Smooth muscle cell (in vitro differentiated cells): ENCODE results near the gene CUL4A. TPM values are rescaled to one million over a fixed set of nuclear protein-coding genes. Genes with fewer than 3 reads are reported as not detected.
A peak's percentile ranks its signal among the peaks of the same experiment; 100 is the strongest.
"Not testable (repeated sequence)": the region's sequence is repeated elsewhere in the genome, so short reads cannot be mapped to it uniquely, and the experiment has no call there.

Source experiments
- DNase-seq: peaks from one replicate; lab custom pipeline; 2025; ENCODE audit not compliant: unreplicated experiment; lab: John Stamatoyannopoulos, UW
- H2AFZ ChIP-seq: fragments of 200-600 bp; sonication (generic); 2 replicates; pipeline ENCODE4 v1.6.0; 2016; ENCODE audit warnings: antibody characterized with exemption, low read depth, mild to moderate bottlenecking
- H3F3A ChIP-seq: fragments of 200-600 bp; sonication (generic); 2 replicates; pipeline ENCODE4 v1.6.0; 2017; ENCODE audit warnings: antibody characterized with exemption, low read depth
- H3K27ac ChIP-seq: fragments of 200-600 bp; sonication (generic); 2 replicates; pipeline ENCODE4 v1.5.1; 2016; ENCODE audit warnings: low read depth, mild to moderate bottlenecking
- H3K27me3 ChIP-seq: fragments of 200-600 bp; sonication (generic); 2 replicates; pipeline ENCODE4 v1.6.1; 2016; ENCODE audit warnings: low read depth, mild to moderate bottlenecking
- H3K36me3 ChIP-seq: fragments of 200-600 bp; sonication (generic); 2 replicates; pipeline ENCODE4 v1.5.1; 2016; ENCODE audit warnings: low read depth
- H3K4me1 ChIP-seq: fragments of 200-600 bp; sonication (generic); 2 replicates; pipeline ENCODE4 v1.5.1; 2016; ENCODE audit warnings: low read depth
- H3K4me2 ChIP-seq: fragments of 200-600 bp; sonication (generic); 2 replicates; pipeline ENCODE4 v1.6.0; 2016; ENCODE audit warnings: mild to moderate bottlenecking
- H3K4me3 ChIP-seq: fragments of 200-600 bp; sonication (generic); 2 replicates; pipeline ENCODE4 v1.5.1; 2016; ENCODE audit warnings: mild to moderate bottlenecking
- H3K79me2 ChIP-seq: fragments of 200-600 bp; sonication (generic); 2 replicates; pipeline ENCODE4 v1.6.0; 2016; ENCODE audit warnings: low read depth, mild to moderate bottlenecking
- H3K9ac ChIP-seq: fragments of 200-600 bp; sonication (generic); 2 replicates; pipeline ENCODE4 v1.6.0; 2016; ENCODE audit warnings: low read depth
- H3K9me3 ChIP-seq: fragments of 200-600 bp; sonication (generic); replicated peaks from 2 replicates; pipeline ENCODE4 v1.5.1; 2016; ENCODE audit warnings: low read depth
- H4K20me1 ChIP-seq: fragments of 200-600 bp; sonication (generic); 2 replicates; pipeline ENCODE4 v1.6.0; 2016; ENCODE audit warnings: low read depth
- WGBS: methylation state at CpG from one replicate; pipeline ENCODE4 v1.1.7; 2016; ENCODE audit warnings: low lambda C conversion rate; 5-methylcytosine and 5-hydroxymethylcytosine counted together
- polyA plus RNA-seq: library from polyadenylated mRNA; unstranded; fragments of >200 nt; fragmentation: Nextera tagmentation; extraction: Ambion mirVana; gene quantifications from 2 replicates; pipeline ENCODE4 v1.2.1, GENCODE V29; 2016
- total RNA-seq: library from RNA; depleted of rRNA; stranded (reverse); fragments of >200 nt; gene quantifications from 2 replicates; pipeline ENCODE4 v1.2.3, GENCODE V29; 2014
- TF ChIP-seq, protein P1 (sequence below): fragments of 200-600 bp; sonication (generic); IDR thresholded peaks from 2 replicates; pipeline ENCODE4 v1.5.1; 2017; ENCODE audit warnings: borderline replicate concordance, mild to moderate bottlenecking, antibody characterized with exemption; ENCODE audit not compliant: insufficient read depth, poor library complexity, severe bottlenecking

CUL4A gene
- total RNA-seq (61.5 and 62.7 TPM in 2 replicates), polyA plus RNA-seq (40.3 and 42.3 TPM in 2 replicates)

DNA sequence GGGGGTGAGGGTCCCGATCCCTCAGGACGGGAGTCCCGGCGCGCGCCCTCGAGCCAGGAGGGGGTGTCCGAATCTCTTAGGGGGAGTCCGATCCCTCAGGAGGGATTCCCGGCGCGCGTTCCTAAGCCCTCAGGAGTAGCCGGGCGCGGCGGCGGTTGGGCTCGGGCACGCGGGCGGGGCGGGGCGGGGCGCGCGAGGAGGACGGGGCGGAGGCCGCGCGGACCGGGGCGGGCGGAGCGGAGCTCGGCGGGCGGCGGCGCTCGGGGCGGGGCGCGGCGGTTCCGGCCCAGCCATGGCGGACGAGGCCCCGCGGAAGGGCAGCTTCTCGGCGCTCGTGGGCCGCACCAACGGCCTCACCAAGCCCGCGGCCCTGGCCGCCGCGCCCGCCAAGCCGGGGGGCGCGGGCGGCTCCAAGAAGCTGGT, at the start of gene CUL4A:
Gene CUL4A, plus strand, starts transcription at position 278 of the 423 bp plus-strand sequence. Its CDS starts 15 bp downstream, at position 293.
- Histone ChIP-seq H3K4me2 (peak within 1 kb of the TSS; percentile 97), H3K27me3 (no peaks in the 10 kb centered on the region), H3K9me3 (no peaks in the 10 kb centered on the region), H4K20me1 (peaks cover 56% of the 10 kb centered on the region), H3K4me3 (peak within 1 kb of the TSS; percentile 84), H3K36me3 (no peaks in the 10 kb centered on the region), H2AFZ (peak within 1 kb of the TSS; percentile 85), H3K9ac (peak within 1 kb of the TSS; percentile 97), H3K27ac (peak within 1 kb of the TSS; percentile 96), H3F3A (peaks cover 10% of the 10 kb centered on the region), H3K4me1 (peaks cover 11% of the 10 kb centered on the region), H3K79me2 (peaks cover 81% of the 10 kb centered on the region)
- peak; percentile 71 for DNase-seq
- TF ChIP-seq, protein P1, sequence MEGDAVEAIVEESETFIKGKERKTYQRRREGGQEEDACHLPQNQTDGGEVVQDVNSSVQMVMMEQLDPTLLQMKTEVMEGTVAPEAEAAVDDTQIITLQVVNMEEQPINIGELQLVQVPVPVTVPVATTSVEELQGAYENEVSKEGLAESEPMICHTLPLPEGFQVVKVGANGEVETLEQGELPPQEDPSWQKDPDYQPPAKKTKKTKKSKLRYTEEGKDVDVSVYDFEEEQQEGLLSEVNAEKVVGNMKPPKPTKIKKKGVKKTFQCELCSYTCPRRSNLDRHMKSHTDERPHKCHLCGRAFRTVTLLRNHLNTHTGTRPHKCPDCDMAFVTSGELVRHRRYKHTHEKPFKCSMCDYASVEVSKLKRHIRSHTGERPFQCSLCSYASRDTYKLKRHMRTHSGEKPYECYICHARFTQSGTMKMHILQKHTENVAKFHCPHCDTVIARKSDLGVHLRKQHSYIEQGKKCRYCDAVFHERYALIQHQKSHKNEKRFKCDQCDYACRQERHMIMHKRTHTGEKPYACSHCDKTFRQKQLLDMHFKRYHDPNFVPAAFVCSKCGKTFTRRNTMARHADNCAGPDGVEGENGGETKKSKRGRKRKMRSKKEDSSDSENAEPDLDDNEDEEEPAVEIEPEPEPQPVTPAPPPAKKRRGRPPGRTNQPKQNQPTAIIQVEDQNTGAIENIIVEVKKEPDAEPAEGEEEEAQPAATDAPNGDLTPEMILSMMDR: no peak
- 1% methylated on average over 45 of the region's 66 CpGs for WGBS

DNA sequence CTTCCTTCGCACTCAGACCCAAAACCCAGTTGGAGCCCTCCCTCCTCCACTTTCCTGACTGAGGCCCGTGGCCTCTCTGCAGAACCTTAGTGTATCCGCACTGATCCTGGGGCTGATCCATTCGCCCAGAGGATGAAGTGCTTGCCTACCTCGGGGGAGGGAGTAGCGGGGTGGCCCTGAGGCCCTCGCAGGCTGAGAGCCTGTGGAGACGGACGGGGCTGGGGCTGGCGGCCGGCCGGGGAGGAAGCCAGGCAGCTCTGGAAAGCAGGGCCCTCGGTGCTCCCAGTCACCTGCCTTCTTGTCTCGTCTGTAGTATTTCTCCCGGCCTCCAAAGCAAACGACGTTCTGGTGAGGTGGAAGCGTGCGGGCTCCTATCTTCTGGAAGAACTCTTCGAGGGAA, 49.7 kb upstream of the CUL4A start:
- Histone ChIP-seq H3K9ac (no peak overlapping the region), H3K36me3 (no peaks in the 10 kb centered on the region), H4K20me1 (no peaks in the 10 kb centered on the region), H3K27ac (no peak overlapping the region), H2AFZ (no peak overlapping the region), H3K79me2 (no peaks in the 10 kb centered on the region), H3K9me3 (no peaks in the 10 kb centered on the region), H3F3A (no peaks in the 10 kb centered on the region), H3K4me3 (no peak overlapping the region), H3K4me2 (no peak overlapping the region), H3K4me1 (peaks cover 4% of the 10 kb centered on the region), H3K27me3 (peaks cover 8% of the 10 kb centered on the region)
- 89% methylated on average over 20 of the region's 20 CpGs for WGBS
- no peak for DNase-seq
- TF ChIP-seq, protein P1: no peak

DNA sequence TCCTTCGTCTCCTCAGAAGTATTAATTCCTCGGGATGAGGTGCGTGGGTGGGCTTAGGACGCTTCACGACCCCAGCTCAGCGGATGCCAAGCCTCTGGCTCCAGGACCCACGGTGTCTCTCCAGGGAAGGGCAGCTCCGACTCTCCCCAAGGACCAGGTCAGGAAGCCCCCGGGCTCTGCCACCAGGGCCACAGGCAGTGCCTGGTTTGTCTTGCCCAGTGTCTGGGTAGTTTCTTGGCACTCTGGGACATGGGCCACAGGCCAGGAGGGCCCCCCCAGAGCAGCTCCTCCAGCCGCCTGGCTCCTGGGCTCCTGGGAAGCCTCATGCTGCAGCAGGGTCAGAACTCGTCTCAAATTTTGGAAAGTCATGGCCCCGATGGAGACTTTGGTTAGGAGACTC, 48.4 kb upstream of the CUL4A start:
- H3K36me3 ChIP-seq: no peaks in the 10 kb centered on the region
- no peak overlapping the region for H3K9ac ChIP-seq
- H3K27me3 ChIP-seq: peaks cover 8% of the 10 kb centered on the region
- peaks cover 4% of the 10 kb centered on the region for H3K4me1 ChIP-seq
- WGBS: 78% methylated on average over 12 of the region's 12 CpGs
- no peaks in the 10 kb centered on the region for H3K9me3 ChIP-seq
- TF ChIP-seq, protein P1: no peak
- H3K4me3 ChIP-seq: no peak overlapping the region
- no peaks in the 10 kb centered on the region for H4K20me1 ChIP-seq
- H3F3A ChIP-seq: no peaks in the 10 kb centered on the region
- no peak overlapping the region for H3K4me2 ChIP-seq
- no peaks in the 10 kb centered on the region for H3K79me2 ChIP-seq
- no peak for DNase-seq
- H2AFZ ChIP-seq: no peak overlapping the region
- H3K27ac ChIP-seq: no peak overlapping the region

DNA sequence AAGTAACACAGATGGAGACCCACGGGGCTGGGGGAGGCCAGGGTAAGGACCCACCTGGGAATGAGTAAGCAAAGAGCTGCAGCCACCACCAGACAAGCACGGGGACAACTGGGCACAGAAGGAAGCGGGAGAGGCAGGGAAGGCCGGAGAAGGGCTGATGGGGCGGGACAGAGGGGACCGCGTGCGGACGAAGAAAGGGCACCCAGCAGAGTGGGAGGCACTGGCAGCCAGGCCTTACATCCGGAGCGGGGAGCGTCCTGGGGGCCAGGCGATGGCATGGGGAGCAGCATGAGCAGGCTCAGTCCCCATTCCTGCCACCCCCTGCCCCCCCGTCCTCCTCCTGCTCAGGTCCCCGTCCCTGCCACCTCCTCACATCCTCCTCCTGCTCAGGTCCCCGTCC, 48.0 kb upstream of the CUL4A start:
- no peaks in the 10 kb centered on the region for H3F3A ChIP-seq
- TF ChIP-seq, protein P1: no peak
- WGBS: 81% methylated on average over 12 of the region's 16 CpGs
- no peaks in the 10 kb centered on the region for H3K36me3 ChIP-seq
- no peak overlapping the region for H3K4me3 ChIP-seq
- peaks cover 8% of the 10 kb centered on the region for H3K27me3 ChIP-seq
- peaks cover 4% of the 10 kb centered on the region for H3K4me1 ChIP-seq
- no peaks in the 10 kb centered on the region for H3K9me3 ChIP-seq
- H3K4me2 ChIP-seq: no peak overlapping the region
- H4K20me1 ChIP-seq: no peaks in the 10 kb centered on the region
- H3K79me2 ChIP-seq: no peaks in the 10 kb centered on the region
- no peak for DNase-seq
- no peak overlapping the region for H3K9ac ChIP-seq
- H3K27ac ChIP-seq: no peak overlapping the region
- H2AFZ ChIP-seq: no peak overlapping the region

DNA sequence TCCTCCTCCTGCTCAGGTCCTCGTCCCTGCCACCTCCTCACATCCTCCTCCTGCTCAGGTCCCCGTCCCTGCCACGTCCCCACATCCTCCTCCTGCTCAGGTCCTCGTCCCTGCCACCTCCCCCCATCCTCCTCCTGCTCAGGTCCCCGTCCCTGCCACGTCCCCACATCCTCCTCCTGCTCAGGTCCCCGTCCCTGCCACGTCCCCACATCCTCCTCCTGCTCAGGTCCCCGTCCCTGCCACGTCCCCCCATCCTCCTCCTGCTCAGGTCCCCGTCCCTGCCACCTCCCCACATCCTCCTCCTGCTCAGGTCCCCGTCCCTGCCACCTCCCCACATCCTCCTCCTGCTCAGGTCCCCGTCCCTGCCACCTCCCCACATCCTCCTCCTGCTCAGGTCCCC, 47.4 kb upstream of the CUL4A start:
- H3K9ac ChIP-seq, H4K20me1 ChIP-seq, H3K4me3 ChIP-seq, H2AFZ ChIP-seq, H3K27ac ChIP-seq, H3K79me2 ChIP-seq, DNase-seq, H3K36me3 ChIP-seq, H3K4me1 ChIP-seq, H3F3A ChIP-seq, H3K27me3 ChIP-seq, H3K4me2 ChIP-seq, H3K9me3 ChIP-seq: not testable (repeated sequence)
- WGBS: no CpG with 5 or more reads among the region's 13 CpGs
